ENCODE measurements around the gene COG6. TPM values are rescaled to one million over a fixed set of nuclear protein-coding genes. Genes with fewer than 3 reads are reported as not detected.

COG6 gene
- total RNA-seq, 4 donors from 2014 or later, result 13.0 to 19.9 (median 14.3) TPM

DNA sequence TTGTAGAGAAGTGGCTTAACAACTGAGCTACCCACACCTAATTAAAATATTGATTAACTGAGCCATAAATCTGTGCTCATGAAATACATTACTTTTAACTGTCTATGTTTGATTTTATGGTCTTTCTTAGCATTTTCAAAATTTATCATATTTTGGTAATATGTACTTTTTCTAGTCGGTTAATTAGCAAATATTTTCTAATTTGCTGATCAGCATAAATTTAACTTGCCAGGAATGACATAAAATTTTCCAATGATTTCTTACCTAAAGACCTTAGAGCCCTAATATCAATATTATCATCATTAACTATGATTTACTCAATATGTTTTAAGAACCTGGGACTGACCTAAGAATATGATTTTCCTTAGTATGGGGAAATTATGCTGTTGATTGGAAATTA, 19.9 kb upstream of the COG6 start:
- no peaks in the 10 kb centered on the region for H3K36me3 ChIP-seq
- TF ChIP-seq POLR2A (IDR thresholded peaks at IDR 0.05; ENCODE audit: low read depth), result no peak
- TF ChIP-seq, protein P1, sequence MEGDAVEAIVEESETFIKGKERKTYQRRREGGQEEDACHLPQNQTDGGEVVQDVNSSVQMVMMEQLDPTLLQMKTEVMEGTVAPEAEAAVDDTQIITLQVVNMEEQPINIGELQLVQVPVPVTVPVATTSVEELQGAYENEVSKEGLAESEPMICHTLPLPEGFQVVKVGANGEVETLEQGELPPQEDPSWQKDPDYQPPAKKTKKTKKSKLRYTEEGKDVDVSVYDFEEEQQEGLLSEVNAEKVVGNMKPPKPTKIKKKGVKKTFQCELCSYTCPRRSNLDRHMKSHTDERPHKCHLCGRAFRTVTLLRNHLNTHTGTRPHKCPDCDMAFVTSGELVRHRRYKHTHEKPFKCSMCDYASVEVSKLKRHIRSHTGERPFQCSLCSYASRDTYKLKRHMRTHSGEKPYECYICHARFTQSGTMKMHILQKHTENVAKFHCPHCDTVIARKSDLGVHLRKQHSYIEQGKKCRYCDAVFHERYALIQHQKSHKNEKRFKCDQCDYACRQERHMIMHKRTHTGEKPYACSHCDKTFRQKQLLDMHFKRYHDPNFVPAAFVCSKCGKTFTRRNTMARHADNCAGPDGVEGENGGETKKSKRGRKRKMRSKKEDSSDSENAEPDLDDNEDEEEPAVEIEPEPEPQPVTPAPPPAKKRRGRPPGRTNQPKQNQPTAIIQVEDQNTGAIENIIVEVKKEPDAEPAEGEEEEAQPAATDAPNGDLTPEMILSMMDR (IDR thresholded peaks at IDR 0.05), result no peak
- TF ChIP-seq EP300 (IDR thresholded peaks at IDR 0.05), result no peak
- TF ChIP-seq POLR2AphosphoS5 (IDR thresholded peaks at IDR 0.05), result no peak
- H3K9me3 ChIP-seq, result peaks cover 0 to 16% (median 12%) of the 10 kb centered on the region in 4 donors
- 92% methylated on average over 1 of the region's 1 CpG for WGBS
- no peaks in the 10 kb centered on the region for H3K4me1 ChIP-seq
- no peak overlapping the region for H3K4me3 ChIP-seq
- DNase-seq (ENCODE audit: extremely low spot score), result no peak
- no peak overlapping the region for H3K27ac ChIP-seq (replicated peaks in 1 of 4)
- H3K27me3 ChIP-seq, result no peaks in the 10 kb centered on the region
- intact Hi-C loops (cut with DNase I), result no loop called here

DNA sequence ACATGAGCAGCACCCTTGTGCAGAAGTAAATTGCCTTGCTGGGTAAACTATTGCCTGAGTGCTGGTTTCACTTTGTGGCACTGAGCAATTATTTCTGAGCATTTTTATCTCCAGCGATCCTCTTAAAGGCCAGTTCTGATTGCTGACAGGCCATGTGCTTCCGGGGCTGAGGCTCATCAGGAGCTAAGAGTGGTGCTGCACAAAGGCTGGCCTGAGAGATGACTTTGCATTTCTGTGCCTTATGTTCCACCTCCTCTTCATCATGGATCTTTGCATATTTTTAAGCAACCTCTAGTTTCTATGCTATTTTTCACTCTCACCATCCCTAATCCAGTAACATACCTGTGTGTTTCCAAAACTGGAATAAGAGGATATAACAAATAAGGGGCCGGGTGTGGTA, 17.6 kb upstream of the COG6 start:
- Histone ChIP-seq H3K4me3 (no peak overlapping the region), H3K36me3 (no peaks in the 10 kb centered on the region), H3K4me1 (no peaks in the 10 kb centered on the region), H3K27me3 (no peaks in the 10 kb centered on the region), H3K27ac (replicated peaks in 1 of 4) (no peak overlapping the region), H3K9me3 (no peaks in the 10 kb centered on the region)
- intact Hi-C loops (cut with DNase I), result no loop called here
- TF ChIP-seq POLR2A (IDR thresholded peaks at IDR 0.05; ENCODE audit: low read depth) (no peak), POLR2AphosphoS5 (IDR thresholded peaks at IDR 0.05) (no peak), EP300 (IDR thresholded peaks at IDR 0.05) (no peak)
- TF ChIP-seq, protein P1 (IDR thresholded peaks at IDR 0.05), result no peak
- no peak for DNase-seq (ENCODE audit: extremely low spot score)
- WGBS, result 73% methylated on average over 3 of the region's 3 CpGs

DNA sequence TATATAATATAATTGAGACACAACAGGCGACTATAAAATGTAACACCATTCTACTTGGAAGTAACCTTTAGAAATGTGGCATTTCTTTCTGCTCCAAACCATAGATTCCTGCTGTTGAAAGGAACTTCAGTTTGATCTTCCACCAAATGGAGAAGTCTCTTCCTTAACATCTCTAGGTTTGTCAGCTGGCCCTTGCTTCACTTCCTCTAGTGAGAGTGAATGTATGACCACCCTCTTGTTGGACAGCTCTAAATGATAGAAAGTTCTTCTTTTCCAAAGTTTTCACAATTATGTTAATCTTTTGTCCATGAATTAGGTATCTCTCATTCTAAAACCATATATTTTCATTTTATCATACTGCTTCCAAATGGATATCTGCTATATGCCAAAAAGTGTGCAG, 13.8 kb upstream of the COG6 start:
- DNase-seq (ENCODE audit: extremely low spot score), result no peak
- no peaks in the 10 kb centered on the region for H3K36me3 ChIP-seq
- H3K27ac ChIP-seq (replicated peaks in 1 of 4), result no peak overlapping the region
- intact Hi-C loops (cut with DNase I), result no loop called here
- no peak overlapping the region for H3K4me3 ChIP-seq
- TF ChIP-seq POLR2A (IDR thresholded peaks at IDR 0.05; ENCODE audit: low read depth) (no peak), POLR2AphosphoS5 (IDR thresholded peaks at IDR 0.05) (no peak), EP300 (IDR thresholded peaks at IDR 0.05) (no peak)
- TF ChIP-seq, protein P1 (IDR thresholded peaks at IDR 0.05), result no peak
- H3K27me3 ChIP-seq, result no peaks in the 10 kb centered on the region
- no peaks in the 10 kb centered on the region for H3K4me1 ChIP-seq
- H3K9me3 ChIP-seq, result no peaks in the 10 kb centered on the region
- 91% methylated on average over 1 of the region's 1 CpG for WGBS

DNA sequence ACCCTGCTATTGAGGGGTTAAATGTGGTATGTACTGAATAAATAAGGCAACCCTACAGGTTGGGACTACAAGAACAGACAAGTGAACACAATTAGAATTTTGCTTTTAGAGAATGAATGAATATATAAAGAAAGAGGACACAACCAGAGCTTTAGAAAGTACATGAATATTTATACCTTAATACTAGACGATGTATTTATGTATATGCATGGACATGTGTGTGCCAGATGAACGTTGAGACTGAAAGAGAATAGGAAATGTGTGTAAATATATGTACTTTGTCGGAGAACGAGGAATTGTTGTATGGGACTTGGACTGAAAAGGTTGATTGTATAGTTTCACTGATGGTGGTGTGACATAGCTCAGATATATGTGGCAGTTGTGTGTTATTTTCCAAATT, 9.3 kb upstream of the COG6 start:
- no peaks in the 10 kb centered on the region for H3K9me3 ChIP-seq
- no peak overlapping the region for H3K4me3 ChIP-seq
- WGBS, result 82% methylated on average over 4 of the region's 4 CpGs
- no peaks in the 10 kb centered on the region for H3K27me3 ChIP-seq
- intact Hi-C loops (cut with DNase I), result no loop called here
- H3K27ac ChIP-seq (replicated peaks in 1 of 4), result no peak overlapping the region
- no peaks in the 10 kb centered on the region for H3K36me3 ChIP-seq
- no peak for DNase-seq (ENCODE audit: extremely low spot score)
- TF ChIP-seq POLR2A (IDR thresholded peaks at IDR 0.05; ENCODE audit: low read depth) (no peak), POLR2AphosphoS5 (IDR thresholded peaks at IDR 0.05) (no peak), EP300 (IDR thresholded peaks at IDR 0.05) (no peak)
- TF ChIP-seq, protein P1 (IDR thresholded peaks at IDR 0.05), result no peak
- H3K4me1 ChIP-seq, result no peaks in the 10 kb centered on the region

DNA sequence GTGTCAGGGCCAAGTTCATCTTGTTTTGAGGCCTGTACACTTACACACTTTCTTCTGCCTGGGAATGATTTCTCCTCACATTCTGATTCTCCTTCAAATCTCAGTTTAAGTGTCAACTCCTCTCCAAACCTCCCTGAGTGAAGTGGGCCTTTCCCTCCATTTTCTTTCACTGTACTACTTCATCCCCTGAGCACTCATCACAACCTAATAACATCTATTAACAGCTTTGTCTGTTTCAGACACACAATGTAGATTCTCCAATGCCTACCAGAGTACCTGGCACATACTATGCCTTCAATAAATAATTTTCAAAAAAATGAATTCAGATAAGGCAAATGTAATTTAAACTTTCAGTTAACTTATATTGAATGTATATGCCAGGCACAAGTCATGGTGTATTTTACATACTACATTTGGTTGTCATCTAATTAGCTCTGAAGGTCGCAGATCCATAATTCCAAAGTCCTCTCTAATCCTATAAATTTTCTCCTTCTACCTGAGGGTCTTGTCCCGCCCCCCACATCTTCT, 357 bp upstream of the COG6 start:
- Histone ChIP-seq H3K4me3 (peak overlapping the region; percentile 71 to 97 (median 84)), H3K4me1 (peaks cover 9 to 16% (median 11%) of the 10 kb centered on the region in 4 donors), H3K9me3 (no peaks in the 10 kb centered on the region), H3K27me3 (no peaks in the 10 kb centered on the region), H3K27ac (replicated peaks in 1 of 4) (peak overlapping the region; percentile 61 to 81 (median 74)), H3K36me3 (peaks cover 0 to 3% (median under 1%) of the 10 kb centered on the region in 4 donors)
- intact Hi-C loops (cut with DNase I), result no loop called here
- TF ChIP-seq, protein P1 (IDR thresholded peaks at IDR 0.05), result no peak
- TF ChIP-seq POLR2AphosphoS5 (IDR thresholded peaks at IDR 0.05) (no peak), EP300 (IDR thresholded peaks at IDR 0.05) (no peak), POLR2A (IDR thresholded peaks at IDR 0.05; ENCODE audit: low read depth) (no peak)
- DNase-seq (ENCODE audit: extremely low spot score), result no peak
- 0% methylated on average over 2 of the region's 2 CpGs for WGBS

All from esophagus muscularis mucosa (tissue), 4 donors.